Inflammatory macrophage treated with lipopolysaccharide for 1 hour (primary cell): Measurements from ENCODE around the gene RMND1.
"Not testable (repeated sequence)": the region's sequence is repeated elsewhere in the genome, so short reads cannot be mapped to it uniquely, and the experiment has no call there.

Experiments
- DNase-seq, 2 donors: peaks; one replicate each; pipeline ENCODE4 v3.0.0-alpha.2; 2020 to 2022

Gene RMND1, protein sequence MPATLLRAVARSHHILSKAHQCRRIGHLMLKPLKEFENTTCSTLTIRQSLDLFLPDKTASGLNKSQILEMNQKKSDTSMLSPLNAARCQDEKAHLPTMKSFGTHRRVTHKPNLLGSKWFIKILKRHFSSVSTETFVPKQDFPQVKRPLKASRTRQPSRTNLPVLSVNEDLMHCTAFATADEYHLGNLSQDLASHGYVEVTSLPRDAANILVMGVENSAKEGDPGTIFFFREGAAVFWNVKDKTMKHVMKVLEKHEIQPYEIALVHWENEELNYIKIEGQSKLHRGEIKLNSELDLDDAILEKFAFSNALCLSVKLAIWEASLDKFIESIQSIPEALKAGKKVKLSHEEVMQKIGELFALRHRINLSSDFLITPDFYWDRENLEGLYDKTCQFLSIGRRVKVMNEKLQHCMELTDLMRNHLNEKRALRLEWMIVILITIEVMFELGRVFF

DNA sequence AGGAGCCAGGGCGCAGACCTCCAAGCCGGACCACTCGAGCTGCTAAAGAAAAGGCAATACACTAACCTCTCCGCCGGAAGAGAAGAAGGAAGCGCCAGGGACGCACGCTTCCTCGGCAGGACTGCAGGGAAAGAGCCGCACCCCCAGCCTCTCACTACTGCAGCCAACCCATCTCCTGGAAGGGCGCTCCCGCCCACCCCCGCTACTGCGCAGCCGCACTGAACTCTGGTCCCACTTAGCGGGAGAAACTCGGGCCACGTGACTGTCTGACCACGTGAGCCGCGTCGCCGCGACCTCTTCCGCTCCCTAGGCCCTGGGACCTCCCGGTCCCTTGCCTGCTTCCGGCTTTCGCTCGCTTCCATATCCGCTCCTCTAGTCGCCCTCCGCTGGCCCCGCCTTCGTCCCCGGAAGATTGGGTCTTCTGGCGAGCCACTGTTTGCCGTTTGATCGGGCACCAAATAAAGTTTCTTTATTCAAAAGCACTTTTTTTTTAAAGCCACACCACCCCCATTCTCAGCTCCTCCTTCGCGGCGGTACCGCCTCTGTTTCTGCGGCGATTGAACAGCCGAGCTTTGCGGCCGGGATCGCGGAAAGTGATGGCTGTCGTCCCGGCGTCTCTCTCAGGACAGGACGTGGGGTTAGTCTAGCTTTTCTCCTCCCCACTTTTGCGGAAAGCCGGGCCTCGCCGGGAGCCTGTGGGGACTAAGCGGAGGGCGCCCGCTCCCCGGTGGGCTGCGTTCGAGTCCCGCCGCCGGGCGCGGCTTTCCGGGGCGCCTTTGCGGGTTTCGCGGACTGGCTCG is at the start of gene RMND1:
Gene RMND1 (minus strand): TSS at position 177 of the 800 bp plus-strand sequence. CDS start 6,315 bp downstream, outside the sequence.
- peak; percentile 100 for DNase-seq

DNA sequence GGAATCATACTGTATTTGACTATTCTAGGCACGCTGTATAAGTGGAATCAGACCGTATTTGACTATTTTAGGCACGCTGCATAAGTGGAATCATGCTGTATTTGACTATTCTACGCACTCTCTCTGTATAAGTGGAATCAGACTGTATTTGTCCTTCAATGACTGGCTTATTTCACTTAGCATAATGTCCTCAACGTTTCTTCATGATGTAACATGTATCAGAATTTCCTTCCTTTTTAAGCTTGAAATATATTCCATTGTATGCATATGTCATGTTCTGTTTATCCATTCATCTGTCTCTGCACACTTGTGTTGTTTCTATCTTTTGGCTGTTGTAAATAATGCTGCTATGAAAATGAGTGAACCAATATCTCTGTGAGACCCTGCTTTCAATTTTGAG is 47.6 kb upstream of the RMND1 start:
- peak in 1 of 2 donors; percentile 37 for DNase-seq

DNA sequence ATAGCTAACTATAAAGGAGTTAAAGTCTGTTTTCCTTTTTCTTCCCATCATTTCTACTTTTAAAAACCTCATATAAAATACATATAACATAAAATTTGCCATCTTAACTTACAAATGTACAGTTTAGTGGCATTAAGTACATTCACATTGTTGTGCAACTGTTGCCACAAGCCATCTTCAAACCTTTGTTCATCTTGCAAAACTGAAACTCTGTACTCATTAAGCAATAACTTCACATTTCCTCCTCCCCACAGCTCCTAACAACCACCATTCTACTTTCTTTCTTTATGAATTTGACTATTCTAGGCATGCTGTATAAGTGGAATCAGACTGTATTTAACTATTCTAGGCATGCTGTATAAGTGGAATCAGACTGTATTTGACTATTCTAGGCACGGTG is 46.4 kb upstream of the RMND1 start:
- peak; percentile 79 for DNase-seq

DNA sequence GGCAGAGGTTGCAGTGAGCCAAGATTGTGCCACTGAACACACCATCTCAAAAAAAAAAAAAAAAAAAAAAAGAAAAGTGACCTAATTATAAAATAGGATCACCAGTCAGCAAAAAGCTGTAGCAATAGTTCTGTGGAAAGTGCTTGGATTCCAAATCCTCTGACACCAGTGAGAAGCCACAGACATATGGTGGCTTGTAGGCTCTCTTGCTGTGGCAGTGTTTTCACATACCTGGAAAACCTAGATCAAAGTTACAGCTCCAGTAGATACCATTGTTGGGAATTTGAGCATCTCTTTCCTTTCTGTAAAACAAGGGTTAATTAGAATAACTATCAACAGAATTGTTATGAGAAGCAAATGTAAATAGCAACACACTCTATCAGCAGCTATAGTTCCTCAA is 46.0 kb upstream of the RMND1 start:
- peak in 1 of 2 donors; percentile 39 for DNase-seq

DNA sequence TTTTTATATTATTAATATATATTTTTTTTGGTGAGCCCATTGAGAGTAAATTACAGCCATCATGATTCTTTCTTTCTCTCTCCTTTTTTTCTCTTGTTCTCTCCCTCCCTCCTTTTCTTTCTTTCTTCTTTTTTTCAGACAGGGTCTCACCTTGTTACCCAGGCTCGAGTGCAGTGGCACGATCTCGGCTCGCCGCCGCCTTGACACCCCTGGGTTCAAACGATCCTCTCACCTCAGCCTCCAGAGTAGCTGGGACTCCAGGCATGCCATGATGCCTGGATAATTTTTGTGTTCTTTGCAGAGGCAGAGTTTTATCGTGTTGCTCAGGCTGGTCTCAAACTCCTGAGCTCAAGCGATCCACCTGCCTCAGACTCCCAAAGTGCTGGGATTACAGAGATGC is 43.5 kb upstream of the RMND1 start:
- DNase-seq, result no peak

DNA sequence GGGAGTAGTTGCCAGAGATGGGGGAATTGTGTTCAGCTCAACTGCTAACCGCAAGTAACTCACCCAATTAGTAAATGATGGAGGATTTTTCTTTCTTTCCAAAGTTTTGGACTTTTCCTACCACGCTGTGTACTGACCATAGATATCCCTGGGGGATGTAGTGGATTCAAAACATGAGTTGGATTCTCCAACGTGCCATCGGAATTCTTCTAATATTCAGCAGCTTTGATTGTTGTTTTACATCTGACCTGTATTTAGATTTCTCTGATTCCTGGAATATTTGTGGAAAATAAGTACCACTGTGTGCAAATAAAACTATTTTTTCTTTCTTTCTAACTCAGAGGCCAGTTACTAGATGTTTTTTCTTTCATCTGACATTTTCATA is 43.0 kb upstream of the RMND1 start:
- no peak for DNase-seq

DNA sequence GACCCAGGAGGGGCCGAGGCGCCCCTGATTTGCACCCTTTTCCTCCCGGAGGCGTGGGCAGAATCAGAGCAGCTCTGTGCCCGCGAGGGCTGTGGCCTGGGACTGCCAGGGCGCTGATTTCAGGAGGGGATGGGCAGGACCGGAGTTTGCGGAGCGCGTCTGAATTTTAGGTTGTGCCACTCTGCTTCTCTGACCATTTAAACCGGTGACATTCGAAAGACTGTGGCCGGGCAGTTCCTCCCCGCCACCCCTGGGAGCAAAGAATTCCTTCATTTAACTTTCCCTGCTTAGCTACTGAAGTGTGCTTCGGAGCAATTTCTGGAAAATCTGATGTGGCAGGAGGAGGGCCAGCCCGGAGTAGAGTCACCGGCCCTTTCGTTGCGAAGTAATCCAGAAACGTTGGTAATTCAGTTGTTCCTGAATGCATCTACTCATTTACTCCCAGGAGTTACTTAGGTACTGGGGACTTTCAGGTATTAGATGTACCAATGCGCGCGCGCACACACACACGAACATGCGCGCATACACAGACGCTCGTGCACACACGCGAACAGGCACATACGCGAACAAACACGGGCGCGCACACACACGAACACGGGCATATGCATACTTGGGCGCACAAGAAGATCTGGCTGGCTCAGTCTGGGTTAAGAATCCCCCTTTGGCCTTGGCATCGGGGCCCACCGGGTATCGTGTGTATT is 42.5 kb upstream of the RMND1 start:
- DNase-seq, result peak in 1 of 2 donors; percentile 22

DNA sequence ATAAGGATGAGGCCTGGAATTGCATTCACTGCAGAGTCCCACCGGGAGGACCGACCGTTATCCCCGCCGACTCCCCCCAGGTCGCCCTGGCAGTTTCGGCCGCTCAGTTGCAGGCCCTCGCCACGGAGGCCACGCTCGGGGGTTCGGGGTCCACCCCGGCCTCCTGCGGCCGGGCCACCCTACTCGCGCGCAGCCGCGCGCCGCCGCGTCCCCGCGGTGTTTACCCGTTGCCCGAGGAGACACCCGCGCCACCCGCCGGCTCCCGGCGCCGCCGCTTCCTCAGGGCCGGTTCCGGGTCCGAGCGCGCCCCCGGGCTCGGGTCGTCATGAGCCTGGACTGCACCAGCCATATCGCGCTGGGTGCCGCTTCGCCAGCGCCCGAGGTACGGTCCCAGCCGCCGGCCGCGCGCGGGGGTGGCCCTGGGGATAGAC is 41.9 kb upstream of the RMND1 start, which contains the start of gene CCDC170:
Gene CCDC170 (plus strand): TSS at position 214 of the 431 bp plus-strand sequence. CDS start 112 bp downstream, at position 326.
- peak; percentile 28 to 54 for DNase-seq

DNA sequence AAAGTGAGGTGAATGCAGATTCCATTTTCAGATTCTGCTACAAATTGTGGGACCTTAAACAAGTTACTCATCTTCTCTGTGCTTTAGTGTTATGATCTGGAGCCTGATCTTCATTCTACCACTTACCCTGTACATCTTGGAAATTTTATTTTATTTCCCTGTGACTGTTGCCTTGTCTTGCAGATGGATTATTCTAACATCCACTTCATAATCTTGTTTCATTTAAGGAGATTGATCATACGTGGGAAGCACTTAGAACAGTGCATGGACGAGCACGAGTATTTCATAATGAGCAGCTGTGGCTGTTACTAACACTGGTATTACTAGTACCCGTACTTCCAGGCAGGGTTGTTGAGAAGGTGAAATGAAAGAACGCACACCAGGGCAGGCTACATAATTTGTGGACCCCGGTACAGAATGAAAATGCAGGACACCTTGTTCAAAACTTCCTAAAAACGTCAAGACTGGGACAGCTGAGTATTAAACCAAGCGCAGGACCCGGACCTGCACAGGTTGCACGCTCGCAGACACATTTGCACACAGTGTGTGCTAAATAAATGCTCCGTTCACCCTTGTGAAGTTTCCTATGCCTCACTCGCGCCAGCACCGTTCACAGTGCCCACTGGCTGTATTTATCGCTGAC is 41.4 kb upstream of the RMND1 start:
- DNase-seq, result peak in 1 of 2 donors; percentile 41

DNA sequence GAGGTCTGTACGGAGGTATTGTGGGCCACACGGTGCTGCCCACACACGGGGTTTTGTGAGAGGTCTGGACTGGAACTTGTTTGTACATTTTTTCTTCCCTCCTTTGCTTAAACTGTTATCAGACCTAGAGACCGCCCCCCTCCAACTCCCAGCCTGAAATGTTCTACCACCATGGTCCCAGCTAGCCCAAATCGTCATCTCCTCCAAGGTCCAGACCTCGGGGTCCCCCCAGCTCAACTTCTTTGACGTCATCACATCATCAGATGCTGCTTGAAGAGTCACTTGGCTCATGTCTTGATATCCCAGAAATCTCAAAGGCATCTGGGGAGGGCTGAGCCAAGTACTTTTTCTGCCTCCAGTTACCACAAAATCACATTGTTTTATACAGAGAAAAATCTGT is 39.1 kb upstream of the RMND1 start:
- peak in 1 of 2 donors; percentile 20 for DNase-seq

DNA sequence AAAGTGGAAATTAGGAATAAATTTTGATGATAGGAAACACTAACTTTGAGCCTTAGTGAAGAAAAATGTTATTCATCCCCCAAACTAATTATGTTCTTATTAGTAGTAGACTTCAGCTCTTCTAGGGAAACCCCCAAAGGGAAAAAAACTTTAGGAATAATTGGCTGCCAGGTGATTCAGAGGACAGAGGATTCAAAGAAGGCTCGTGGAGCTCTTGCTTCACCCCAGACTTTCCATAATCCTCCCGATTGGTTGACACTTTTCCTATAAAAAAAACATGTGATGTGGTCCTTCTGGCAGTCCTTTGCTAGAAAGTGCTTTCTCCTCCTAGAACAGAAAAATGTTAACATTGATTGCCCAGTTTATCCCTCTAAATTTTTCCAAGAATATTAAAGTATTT is 36.3 kb upstream of the RMND1 start:
- peak in 1 of 2 donors; percentile 73 for DNase-seq

DNA sequence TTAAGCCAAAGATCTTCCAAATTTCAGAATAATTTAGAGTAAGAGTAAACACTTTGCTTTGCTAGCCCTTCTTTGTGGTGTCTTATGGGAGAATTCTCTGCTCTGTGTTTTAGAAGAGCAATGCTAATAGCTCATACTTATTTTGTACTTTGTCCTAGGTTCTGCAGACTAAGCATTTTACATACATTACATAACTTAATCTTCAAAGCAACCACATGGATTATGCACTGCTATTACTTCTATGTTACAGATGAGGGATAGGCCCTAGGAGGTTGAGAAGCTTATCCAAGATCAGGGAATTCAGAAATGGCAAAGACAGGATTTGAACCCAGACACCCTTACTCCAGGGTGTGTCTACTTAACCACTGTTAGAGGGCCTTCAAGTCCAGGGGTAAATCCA is 32.1 kb upstream of the RMND1 start:
- no peak for DNase-seq

DNA sequence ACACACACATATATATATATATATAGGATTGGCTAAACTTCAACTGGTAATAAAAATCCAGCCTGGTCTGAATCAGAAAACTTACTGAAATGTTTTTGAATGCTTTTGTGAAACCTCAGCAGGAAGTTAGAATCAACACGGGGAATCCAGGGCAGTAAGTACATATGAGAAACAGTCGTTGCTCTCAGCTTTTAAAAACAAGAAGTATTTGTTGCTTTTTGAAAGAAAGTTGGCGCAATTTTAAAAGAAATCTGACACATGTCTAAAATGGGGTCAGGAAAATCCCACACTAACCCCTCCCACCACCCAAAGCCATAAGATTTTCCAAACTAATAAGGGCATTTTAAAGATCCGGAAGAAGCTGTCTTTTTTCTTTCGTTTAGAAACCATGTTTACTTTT is 30.4 kb upstream of the RMND1 start:
- DNase-seq, result peak; percentile 86 to 98

DNA sequence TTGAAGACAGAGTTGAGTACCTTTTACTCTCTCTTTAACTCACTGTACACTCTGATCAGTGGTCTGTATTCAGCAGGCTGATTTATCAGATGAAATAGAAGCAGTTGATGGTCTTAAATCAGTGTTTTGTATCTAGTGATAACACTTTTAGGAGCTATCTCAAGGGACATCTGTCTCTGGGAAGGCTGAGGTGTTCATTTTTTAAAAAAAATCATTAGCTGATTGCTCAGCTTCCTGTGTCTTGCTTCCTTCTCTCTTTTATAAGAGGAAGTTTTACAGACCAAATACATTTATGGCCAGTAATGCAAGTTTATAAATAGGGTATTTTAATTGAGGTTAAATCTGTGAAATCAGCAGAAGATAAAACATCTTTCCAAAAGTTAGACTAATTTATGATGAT is 29.9 kb upstream of the RMND1 start:
- peak in 1 of 2 donors; percentile 58 for DNase-seq

DNA sequence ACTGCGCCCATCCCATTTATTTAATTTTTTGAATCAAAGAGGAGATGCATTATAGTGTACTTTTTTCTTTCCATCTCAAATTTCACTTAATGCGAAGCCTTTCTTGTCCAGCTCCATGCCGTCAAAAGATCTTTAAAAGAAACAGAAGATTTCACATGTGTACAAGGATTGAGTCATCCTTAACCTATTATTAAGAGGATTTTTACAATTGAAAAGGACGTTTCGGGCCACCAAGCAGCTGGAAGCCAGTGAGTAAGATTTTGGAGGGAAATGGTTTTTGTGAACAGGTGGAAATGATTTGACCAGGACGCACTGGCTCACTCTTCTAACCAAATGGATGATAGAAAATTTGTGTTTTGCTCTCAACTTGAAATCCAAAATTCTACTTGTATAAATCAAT is 26.7 kb upstream of the RMND1 start:
- no peak for DNase-seq

DNA sequence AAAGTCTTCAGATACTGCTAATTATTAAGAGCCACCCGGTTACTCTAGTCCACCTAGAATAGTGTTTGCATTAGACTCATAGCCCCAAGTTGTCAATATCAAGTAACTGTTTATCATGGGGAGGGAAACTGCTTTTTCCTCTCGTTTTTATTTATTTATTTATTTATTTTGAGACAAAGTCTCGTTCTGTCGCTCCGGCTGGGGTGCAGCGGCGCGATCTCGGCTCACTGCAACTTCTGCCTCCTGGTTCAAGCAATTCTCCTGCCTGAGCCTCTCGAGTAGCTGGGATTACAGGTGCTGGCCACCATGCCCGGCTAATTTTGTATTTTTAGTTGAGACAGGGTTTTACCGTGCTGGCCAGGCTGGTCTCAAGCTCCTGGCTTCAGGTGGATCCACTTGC is 25.8 kb upstream of the RMND1 start:
- DNase-seq, result no peak

DNA sequence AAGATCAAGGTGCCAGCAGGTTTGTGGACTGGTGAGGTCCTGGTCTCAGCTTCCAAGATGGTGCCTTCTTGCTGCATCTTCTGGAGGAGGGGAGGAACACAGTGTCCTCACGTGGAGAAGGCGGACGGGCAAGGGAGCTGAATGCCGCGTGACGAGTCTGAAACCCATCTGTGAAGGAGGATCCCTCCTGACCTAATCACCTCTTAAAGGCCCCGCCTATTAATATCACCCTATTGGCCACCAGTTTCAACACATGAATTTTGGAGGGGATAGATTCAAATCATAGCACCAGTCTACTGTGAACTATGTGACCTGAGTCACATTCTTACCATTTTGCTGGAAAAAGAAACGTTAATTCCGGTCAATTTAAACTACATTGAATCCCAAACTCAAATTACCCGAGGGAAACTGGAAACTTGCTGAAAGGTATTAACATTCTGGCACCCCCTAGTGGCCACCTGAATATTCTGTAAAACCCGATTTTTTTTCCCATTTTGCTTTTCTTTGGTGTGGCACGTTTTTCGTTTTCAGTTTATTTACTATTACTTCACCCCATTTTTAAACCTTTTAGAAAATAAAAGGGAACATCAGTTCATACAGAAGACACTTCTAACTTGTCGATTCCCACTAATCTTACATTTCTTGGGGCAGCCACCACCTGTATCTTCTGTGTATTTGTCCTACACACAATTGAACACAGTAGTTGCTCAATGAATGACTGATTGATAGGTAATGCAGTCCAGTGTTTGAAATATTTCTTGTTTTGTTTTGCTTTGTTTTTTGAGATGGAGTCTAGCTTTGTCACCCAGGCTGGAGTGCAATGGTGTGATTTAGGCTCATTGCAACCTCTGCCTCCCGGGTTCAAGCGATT is 24.0 kb upstream of the RMND1 start:
- DNase-seq, result peak in 1 of 2 donors; percentile 79

DNA sequence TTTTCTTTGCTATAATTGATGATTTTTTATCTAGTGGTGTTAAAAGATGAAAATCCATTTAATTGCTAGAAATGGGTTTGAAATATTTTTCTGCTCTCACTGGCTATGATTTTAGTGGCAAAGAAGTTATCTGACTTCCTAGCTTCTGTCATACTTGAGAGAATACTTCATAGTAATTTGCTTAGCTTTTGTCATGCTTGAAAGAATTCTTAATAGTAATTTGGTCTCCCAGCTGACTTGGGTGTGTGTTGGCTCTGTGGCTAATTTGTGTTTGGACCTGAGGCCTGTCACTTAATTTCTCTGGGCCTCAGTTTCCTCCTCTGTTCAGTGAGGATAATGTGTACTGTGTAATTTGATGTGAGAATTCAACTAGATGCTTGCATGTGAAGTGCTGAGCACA is 12.8 kb upstream of the RMND1 start:
- DNase-seq, result no peak

DNA sequence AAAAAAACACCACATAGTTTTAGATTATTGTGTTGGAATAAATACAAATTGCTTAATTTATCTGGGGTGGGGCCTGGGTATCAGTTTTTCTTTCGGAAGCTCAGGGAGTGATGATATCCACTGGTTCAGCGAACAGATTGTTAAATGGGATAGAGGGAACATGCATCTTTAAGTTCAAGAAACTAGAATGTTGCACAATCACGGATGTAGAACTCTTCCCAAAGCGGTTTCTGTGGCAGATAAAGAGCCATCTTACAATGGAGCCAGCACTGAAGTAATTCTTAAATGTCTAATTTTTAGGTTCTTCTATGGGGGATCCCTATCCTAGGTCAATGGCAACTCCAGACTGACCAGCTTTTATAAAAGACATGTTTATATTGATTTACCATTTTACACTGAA is 9.7 kb upstream of the RMND1 start:
- DNase-seq, result no peak

DNA sequence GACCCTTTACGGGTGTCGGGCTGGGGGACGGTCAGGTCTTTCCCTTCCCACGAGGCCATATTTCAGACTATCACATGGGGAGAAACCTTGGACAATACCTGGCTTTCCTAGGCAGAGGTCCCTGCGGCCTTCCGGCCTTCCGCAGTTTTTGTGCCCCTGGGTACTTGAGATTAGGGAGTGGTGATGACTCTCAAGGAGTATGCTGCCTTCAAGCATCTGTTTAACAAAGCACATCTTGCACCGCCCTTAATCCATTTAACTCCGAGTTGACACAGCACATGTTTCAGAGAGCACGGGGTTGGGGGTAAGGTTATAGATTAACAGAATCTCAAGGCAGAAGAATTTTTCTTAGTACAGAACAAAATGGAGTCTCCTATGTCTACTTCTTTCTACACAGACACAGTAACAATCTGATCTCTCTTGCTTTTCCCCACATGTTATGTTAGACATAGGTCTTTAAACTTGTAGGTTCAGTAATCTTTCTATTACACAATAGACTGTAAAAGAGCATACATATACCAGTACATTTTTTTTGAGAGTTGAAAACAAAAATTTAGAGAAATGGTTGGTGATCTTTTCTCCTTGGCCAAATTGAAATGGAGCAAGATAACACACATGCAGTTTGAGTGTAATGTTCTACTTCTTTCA is 3.9 kb upstream of the RMND1 start:
- not testable (repeated sequence) for DNase-seq
